GM19467 (cell line): ENCODE data around the gene LAG3.
"Not testable (repeated sequence)": the region's sequence is repeated elsewhere in the genome, so short reads cannot be mapped to it uniquely, and the experiment has no call there.

ENCODE experiments used
- ATAC-seq: cut with Tn5 transposase; IDR thresholded peaks from one replicate; pipeline ENCODE4 v1.9.1; 2021; ENCODE audit warnings: mild to moderate bottlenecking, moderate library complexity; ENCODE audit not compliant: unreplicated experiment

LAG3 gene

GRCh38 chr12:6772331-6772695 lies at the start of gene LAG3:
Gene LAG3 (plus strand): TSS chr12:6772520. CDS start chr12:6772853, 333 bp downstream.
- no peak for ATAC-seq

- ATAC-seq, result no peak
These were observed 49.5 kb upstream of the LAG3 start for GRCh38 chr12:6722863-6723262.

GRCh38 chr12:6723607-6724408 lies 48.5 kb upstream of the LAG3 start, which contains the start of gene COPS7A:
Gene COPS7A (plus strand): TSS chr12:6724046. CDS start chr12:6724657, 611 bp downstream.
- ATAC-seq, result peak; percentile 91

- peak; percentile 9 for ATAC-seq
These were observed 47.9 kb upstream of the LAG3 start for GRCh38 chr12:6724409-6724797.

GRCh38 chr12:6725350-6725749 lies 47.0 kb upstream of the LAG3 start:
- no peak for ATAC-seq

- no peak for ATAC-seq
These were observed 43.1 kb upstream of the LAG3 start for GRCh38 chr12:6729186-6729585.

GRCh38 chr12:6730169-6730568 lies 42.2 kb upstream of the LAG3 start:
- no peak for ATAC-seq

GRCh38 chr12:6734506-6735387 lies 37.6 kb upstream of the LAG3 start:
- ATAC-seq, result no peak

- no peak for ATAC-seq
These were observed 36.7 kb upstream of the LAG3 start for GRCh38 chr12:6735448-6736191.

GRCh38 chr12:6736754-6737153 lies 35.6 kb upstream of the LAG3 start:
- no peak for ATAC-seq

- ATAC-seq, result not testable (repeated sequence)
These were observed 30.2 kb upstream of the LAG3 start for GRCh38 chr12:6742080-6742479.

- no peak for ATAC-seq
These were observed 29.5 kb upstream of the LAG3 start for GRCh38 chr12:6742834-6743233.

GRCh38 chr12:6743300-6743699 lies 29.0 kb upstream of the LAG3 start:
- ATAC-seq, result not testable (repeated sequence)

GRCh38 chr12:6745741-6746525 lies 26.4 kb upstream of the LAG3 start:
- ATAC-seq, result no peak

- ATAC-seq, result no peak
These were observed 25.1 kb upstream of the LAG3 start for GRCh38 chr12:6747216-6747615.

GRCh38 chr12:6748761-6749160 lies 23.6 kb upstream of the LAG3 start:
- no peak for ATAC-seq

GRCh38 chr12:6750506-6750905 lies 21.8 kb upstream of the LAG3 start:
- no peak for ATAC-seq

- no peak for ATAC-seq
These were observed 20.6 kb upstream of the LAG3 start for GRCh38 chr12:6751767-6752166.

- no peak for ATAC-seq
These were observed 20.0 kb upstream of the LAG3 start for GRCh38 chr12:6752167-6752920.
